Stimulated activated CD8-positive, alpha-beta memory T cell treated with anti-CD3 and anti-CD28 coated beads, Interleukin-7, amount 100 ng/mL, for 24 hours (primary cell): ENCODE data around the gene ESR1.

Experiments
- DNase-seq: peaks from one replicate; pipeline ENCODE4 v3.0.0-alpha.2; 2020; ENCODE audit warnings: low read depth

Gene ESR1

GRCh38 chr6:152094992-152095592, 287.6 kb downstream of the ESR1 start:
- DNase-seq: no peak

GRCh38 chr6:152096863-152097496, 289.5 kb downstream of the ESR1 start:
- no peak for DNase-seq

DNA sequence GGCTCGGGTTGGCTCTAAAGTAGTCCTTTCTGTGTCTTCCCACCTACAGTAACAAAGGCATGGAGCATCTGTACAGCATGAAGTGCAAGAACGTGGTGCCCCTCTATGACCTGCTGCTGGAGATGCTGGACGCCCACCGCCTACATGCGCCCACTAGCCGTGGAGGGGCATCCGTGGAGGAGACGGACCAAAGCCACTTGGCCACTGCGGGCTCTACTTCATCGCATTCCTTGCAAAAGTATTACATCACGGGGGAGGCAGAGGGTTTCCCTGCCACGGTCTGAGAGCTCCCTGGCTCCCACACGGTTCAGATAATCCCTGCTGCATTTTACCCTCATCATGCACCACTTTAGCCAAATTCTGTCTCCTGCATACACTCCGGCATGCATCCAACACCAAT, 291.2 kb downstream of the ESR1 start:
- DNase-seq: no peak

DNA sequence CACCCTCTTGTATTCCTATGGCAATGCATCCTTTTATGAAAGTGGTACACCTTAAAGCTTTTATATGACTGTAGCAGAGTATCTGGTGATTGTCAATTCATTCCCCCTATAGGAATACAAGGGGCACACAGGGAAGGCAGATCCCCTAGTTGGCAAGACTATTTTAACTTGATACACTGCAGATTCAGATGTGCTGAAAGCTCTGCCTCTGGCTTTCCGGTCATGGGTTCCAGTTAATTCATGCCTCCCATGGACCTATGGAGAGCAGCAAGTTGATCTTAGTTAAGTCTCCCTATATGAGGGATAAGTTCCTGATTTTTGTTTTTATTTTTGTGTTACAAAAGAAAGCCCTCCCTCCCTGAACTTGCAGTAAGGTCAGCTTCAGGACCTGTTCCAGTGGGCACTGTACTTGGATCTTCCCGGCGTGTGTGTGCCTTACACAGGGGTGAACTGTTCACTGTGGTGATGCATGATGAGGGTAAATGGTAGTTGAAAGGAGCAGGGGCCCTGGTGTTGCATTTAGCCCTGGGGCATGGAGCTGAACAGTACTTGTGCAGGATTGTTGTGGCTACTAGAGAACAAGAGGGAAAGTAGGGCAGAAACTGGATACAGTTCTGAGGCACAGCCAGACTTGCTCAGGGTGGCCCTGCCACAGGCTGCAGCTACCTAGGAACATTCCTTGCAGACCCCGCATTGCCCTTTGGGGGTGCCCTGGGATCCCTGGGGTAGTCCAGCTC, 292.1 kb downstream of the ESR1 start:
- no peak for DNase-seq

- DNase-seq: no peak
Measured at GRCh38 chr6:152100183-152100618, 292.7 kb downstream of the ESR1 start.

GRCh38 chr6:152107973-152108372, 300.5 kb downstream of the ESR1 start:
- no peak for DNase-seq

GRCh38 chr6:152110886-152111820, 303.7 kb downstream of the ESR1 start:
- no peak for DNase-seq

DNA sequence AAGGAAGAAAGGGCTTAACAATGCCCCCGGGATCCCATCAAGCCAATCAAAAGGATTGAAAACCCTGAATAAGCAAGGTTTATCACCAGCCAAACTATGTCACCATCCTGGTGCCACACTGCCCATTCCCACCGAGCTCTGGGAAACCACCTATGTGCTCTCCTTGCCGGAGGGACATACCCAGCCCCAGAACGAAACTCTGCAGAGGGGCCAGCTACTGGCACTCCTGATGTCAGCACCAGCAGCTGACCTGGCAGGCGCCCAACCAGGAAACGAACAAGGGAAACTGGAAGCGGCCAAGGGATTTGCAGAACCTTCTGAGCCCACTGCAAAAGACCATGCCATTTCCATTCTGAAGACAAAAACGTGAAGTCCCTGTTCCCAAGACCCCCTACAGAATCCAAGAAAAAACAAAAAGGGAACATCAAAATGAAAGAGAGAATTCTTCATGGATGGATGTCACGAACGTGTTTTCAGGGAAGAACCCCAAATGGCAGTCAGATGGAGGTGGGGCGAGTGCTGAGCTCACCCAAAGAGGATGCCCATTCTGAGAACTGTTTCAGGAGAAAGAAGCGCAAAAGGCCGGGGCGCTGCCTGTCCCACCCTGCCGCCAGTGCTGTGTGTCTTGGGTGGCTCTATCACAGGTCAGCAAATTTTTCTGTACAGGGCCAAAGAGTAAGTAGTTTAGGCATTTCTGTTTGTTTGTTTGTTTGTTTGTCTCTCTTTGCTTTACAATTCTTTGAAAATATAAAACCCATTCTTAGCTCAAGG, 305.2 kb downstream of the ESR1 start:
- no peak for DNase-seq

- DNase-seq: no peak
Measured at GRCh38 chr6:152117156-152118133, 310.0 kb downstream of the ESR1 start.

- DNase-seq: no peak
Measured at GRCh38 chr6:152118224-152118623, 310.7 kb downstream of the ESR1 start.

DNA sequence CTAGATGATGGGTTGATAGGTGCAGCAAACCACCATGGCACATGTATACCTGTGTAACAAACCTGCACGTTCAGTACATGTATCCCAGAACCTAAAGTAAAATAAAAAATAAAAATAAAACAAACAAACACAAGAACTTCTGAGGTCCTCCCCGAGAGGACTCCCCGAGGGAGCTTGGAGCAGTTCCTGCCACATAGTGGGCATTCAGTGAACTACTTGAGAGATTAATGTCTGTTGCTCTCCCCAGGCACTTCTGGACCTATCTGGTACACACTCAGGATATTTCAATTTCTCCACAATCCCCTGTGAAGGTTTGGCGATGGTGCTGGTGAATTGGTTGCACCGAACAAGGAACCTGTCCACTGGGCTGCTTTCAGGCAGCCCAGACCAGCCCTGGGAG, 311.2 kb downstream of the ESR1 start:
- DNase-seq: no peak

DNA sequence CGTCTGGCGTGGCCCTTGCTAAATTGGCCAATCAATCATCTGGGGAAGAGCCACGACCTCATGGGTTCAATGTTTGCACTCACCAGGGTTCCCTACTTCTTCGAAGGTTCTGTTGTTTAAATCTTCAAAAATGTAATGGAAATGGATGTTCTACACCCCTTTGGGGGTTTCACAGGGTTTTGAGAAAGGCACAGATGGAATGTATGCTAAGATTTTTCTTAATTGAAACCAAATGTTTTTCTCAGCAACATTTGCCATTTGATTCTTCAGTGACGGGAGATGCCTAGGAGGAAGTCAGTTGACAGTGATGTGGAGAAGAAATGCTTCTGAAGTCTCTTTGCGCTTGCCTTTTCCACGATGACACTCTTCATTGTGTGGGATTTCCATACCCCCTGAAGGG, 312.3 kb downstream of the ESR1 start:
- no peak for DNase-seq

DNA sequence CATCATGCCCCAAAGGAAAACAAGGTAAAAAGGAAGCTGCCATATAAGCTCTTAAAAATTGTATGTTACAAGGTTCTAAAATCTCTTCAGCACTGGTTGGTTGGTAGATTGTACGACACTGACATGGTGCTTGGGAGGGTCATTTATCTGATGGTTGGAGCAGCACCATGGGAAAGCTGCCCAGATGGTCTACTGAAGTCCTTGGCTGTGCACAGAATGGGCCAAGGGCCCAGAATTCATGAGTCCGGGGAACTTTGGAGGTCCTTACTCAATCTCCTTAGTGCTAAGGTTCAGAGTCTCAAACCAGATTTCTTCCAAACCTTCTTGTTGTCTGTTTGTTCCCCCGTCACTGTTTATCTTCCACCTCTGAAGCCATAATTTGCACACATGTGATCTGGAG, 314.4 kb downstream of the ESR1 start:
- DNase-seq: no peak

DNA sequence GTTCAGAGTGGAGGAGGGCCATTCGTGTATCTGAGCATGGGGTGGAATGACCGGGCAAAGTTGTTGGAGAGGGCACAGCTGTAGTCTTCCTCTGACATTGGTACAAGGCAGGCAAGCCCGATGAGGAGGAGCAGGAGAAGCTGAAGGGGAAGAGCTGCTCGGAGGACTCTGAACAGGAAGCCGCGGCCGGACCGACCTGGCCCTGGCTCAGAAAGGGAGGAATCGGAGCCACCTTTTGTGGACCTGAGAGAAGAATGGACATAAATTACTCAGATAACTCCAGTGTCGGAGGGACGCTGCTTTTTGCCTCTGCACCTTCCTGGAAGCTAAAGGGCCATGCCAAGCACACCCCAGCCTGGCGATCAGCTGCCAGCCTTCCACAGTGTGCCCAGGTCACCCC, 315.0 kb downstream of the ESR1 start:
- DNase-seq: no peak

- DNase-seq: no peak
Measured at GRCh38 chr6:152123076-152123475, 315.6 kb downstream of the ESR1 start.

DNA sequence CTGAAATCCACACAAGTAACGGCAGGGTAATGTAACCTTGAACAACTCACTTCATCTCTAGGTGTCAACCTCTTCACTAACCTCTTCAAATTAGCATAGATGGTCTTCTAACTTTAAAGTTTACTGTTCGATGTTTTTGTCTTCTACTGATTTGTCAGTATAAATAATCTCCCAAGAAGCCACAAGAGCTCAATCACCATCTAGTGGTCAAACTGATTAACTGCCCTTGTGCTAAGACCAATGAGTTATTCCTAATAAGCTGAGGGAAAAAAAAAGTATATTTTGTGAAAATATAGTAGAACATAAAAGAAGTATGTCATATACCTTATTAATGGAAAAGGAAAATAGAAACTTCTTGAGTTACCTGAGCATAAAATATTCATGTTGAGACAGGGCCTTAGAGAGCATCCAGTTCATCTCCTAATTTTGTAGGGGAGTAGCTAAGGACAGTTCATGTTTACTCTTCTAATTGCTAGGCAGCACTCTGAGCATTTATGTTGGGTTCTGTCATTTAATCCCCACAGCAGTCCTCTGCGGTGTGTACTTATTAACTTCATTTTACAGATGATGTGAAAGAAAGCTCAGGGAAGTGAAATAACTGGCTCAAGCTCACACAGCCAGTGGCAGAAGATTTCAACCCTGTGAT, 317.1 kb downstream of the ESR1 start:
- DNase-seq: no peak

DNA sequence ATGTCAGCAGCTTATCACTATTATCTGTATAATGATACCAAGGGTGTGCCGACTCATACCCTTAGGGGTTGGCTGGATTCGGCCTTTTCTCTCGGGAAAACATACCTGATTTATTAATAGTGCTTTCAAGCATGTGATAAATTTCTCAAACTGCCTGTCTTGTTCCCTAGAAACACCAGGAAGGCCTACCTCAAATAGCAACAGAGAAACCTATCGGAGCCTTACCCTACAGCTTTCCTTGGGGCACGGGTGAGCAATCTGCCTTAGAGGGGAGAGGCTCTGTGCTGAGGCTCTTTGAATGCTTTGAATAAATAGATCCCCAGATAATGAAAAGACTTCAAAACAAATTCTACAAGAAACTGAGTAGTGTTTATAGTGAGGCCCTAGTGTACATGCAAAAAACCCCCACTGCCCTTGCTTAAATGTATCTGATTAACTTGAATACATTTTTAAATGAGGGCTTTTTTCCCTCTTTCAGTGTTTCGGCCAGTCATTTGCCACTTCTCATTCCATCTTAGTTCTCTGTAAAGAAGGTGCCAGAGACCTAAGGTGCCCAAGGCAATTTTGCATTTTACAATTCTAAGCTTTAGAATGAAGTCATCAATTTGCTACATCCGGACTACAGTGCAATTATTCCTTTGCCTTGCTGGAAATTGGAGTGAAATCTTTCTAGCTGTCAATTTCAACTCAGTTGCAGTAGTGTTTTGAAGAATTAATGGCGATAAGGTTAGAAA, 320.1 kb downstream of the ESR1 start:
- DNase-seq: no peak

DNA sequence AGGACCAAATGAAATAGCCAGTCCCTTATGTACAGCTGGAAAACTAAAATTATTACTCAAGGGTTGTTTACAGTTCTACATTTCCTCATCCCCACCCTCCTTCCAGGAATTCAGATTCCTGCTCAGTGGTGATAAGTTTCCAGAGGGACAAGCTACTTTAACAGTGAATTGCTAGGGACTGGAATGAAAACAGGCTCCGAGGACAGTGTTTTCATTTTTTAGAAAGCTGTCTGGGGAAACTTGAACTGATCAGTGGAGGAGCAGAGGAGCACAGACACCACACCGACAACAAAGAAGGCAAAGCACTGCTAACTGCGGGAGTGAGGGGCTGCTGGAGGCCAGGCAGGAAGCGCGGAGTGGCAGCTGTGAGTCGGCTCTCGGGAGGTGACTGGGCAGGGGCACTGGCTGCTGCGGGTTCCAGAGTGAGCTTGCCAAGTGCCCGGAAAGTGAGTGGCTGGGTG, 322.2 kb downstream of the ESR1 start:
- DNase-seq: no peak

DNA sequence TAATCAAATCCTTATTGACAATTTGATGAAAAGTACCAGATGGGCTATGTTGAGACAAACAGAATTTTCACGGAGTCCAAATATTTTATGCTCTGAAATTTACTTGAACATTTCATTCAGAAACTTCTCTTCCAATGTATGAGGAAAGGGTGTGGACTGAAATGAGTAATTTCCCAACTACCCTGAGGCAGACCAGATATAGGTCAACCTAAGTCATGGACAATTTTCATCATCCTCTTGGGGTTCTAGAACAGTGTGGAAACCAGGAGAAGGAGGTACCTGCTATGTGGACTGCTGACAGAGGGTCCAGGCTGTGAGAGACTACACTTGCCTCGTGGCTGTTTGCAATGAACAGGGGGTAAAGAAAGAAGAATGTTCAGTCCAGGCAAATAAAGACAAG, 323.0 kb downstream of the ESR1 start:
- DNase-seq: no peak
